GM21786 (cell line): ENCODE results near the gene BLOC1S3.

Experiments
- ATAC-seq: cut with Tn5 transposase; IDR thresholded peaks from one replicate; pipeline ENCODE4 v1.9.1; 2021; ENCODE audit not compliant: unreplicated experiment

Gene BLOC1S3

GRCh38 chr19:45161738-45162607 is 16.6 kb upstream of the BLOC1S3 start:
- no peak for ATAC-seq

- no peak for ATAC-seq
Measured at GRCh38 chr19:45162608-45163143, 15.9 kb upstream of the BLOC1S3 start.

GRCh38 chr19:45163156-45163555 is 15.4 kb upstream of the BLOC1S3 start:
- no peak for ATAC-seq

- ATAC-seq: no peak
Measured at GRCh38 chr19:45163751-45164460, 14.7 kb upstream of the BLOC1S3 start.

GRCh38 chr19:45164577-45165335 is 13.8 kb upstream of the BLOC1S3 start:
- peak; percentile 70 for ATAC-seq

- no peak for ATAC-seq
Measured at GRCh38 chr19:45166723-45167252, 11.8 kb upstream of the BLOC1S3 start.

GRCh38 chr19:45168767-45169351 is 9.7 kb upstream of the BLOC1S3 start:
- no peak for ATAC-seq

- no peak for ATAC-seq
Measured at GRCh38 chr19:45169602-45170001, 9.0 kb upstream of the BLOC1S3 start.

GRCh38 chr19:45170146-45171106 is 8.2 kb upstream of the BLOC1S3 start:
- ATAC-seq: no peak

GRCh38 chr19:45171211-45171623 is 7.4 kb upstream of the BLOC1S3 start:
- ATAC-seq: no peak

GRCh38 chr19:45172173-45172572 is 6.4 kb upstream of the BLOC1S3 start:
- no peak for ATAC-seq

- no peak for ATAC-seq
Measured at GRCh38 chr19:45172611-45173208, 5.9 kb upstream of the BLOC1S3 start.

- no peak for ATAC-seq
Measured at GRCh38 chr19:45173816-45174215, 4.8 kb upstream of the BLOC1S3 start.

GRCh38 chr19:45175515-45176345 is 2.9 kb upstream of the BLOC1S3 start:
- no peak for ATAC-seq

GRCh38 chr19:45177817-45178261 is 745 bp upstream of the BLOC1S3 start, which contains the start of gene TRAPPC6A:
Gene TRAPPC6A (minus strand): TSS chr19:45178237. CDS start chr19:45178218, 19 bp downstream.
- no peak for ATAC-seq

- no peak for ATAC-seq
Measured at GRCh38 chr19:45179072-45179891, 698 bp downstream of the BLOC1S3 start.

GRCh38 chr19:45179892-45180370 is 1.3 kb downstream of the BLOC1S3 start:
- no peak for ATAC-seq
